ENCODE data around the gene PFKFB1. TPM values are rescaled to one million over a fixed set of nuclear protein-coding genes. Genes with fewer than 3 reads are reported as not detected.

The PFKFB1 gene
- total RNA-seq, 1 donor from 2014 or later: 0.77 TPM

GRCh38 chrX:54923376-54923775 lies 70.6 kb downstream of the PFKFB1 start:
- H3K27ac Mint-ChIP-seq: no peak overlapping the region
- H3K9me3 Mint-ChIP-seq (ENCODE audit: low read depth): peaks cover 12% of the 10 kb centered on the region
- no peak for TF ChIP-seq CTCF (IDR thresholded peaks at IDR 0.05; ENCODE audit: unreplicated experiment)
- H3K27me3 Mint-ChIP-seq: no peaks in the 10 kb centered on the region
- peaks cover 5% of the 10 kb centered on the region for H3K4me1 Mint-ChIP-seq (ENCODE audit: low read depth)
- H3K36me3 Mint-ChIP-seq (ENCODE audit: insufficient read depth): peaks cover 8% of the 10 kb centered on the region
- no peak for DNase-seq (ENCODE audit: low spot score, unreplicated experiment)
- H3K4me3 Mint-ChIP-seq (ENCODE audit: low read depth): no peak overlapping the region

GRCh38 chrX:54922547-54922946 lies 71.4 kb downstream of the PFKFB1 start:
- peaks cover 5% of the 10 kb centered on the region for H3K4me1 Mint-ChIP-seq (ENCODE audit: low read depth)
- DNase-seq (ENCODE audit: low spot score, unreplicated experiment): no peak
- no peaks in the 10 kb centered on the region for H3K27me3 Mint-ChIP-seq
- H3K27ac Mint-ChIP-seq: peak overlapping the region; percentile 97
- no peak for TF ChIP-seq CTCF (IDR thresholded peaks at IDR 0.05; ENCODE audit: unreplicated experiment)
- H3K4me3 Mint-ChIP-seq (ENCODE audit: low read depth): peak overlapping the region; percentile 96
- H3K36me3 Mint-ChIP-seq (ENCODE audit: insufficient read depth): peaks cover 7% of the 10 kb centered on the region
- peaks cover 12% of the 10 kb centered on the region for H3K9me3 Mint-ChIP-seq (ENCODE audit: low read depth)

- H3K9me3 Mint-ChIP-seq (ENCODE audit: low read depth): peaks cover 19% of the 10 kb centered on the region
- H3K4me1 Mint-ChIP-seq (ENCODE audit: low read depth): peaks cover 5% of the 10 kb centered on the region
- TF ChIP-seq CTCF (IDR thresholded peaks at IDR 0.05; ENCODE audit: unreplicated experiment): no peak
- peak overlapping the region; percentile 97 for H3K27ac Mint-ChIP-seq
- peak overlapping the region; percentile 96 for H3K4me3 Mint-ChIP-seq (ENCODE audit: low read depth)
- H3K36me3 Mint-ChIP-seq (ENCODE audit: insufficient read depth): peaks cover 6% of the 10 kb centered on the region
- peak; percentile 57 for DNase-seq (ENCODE audit: low spot score, unreplicated experiment)
- no peaks in the 10 kb centered on the region for H3K27me3 Mint-ChIP-seq
Observed at GRCh38 chrX:54921427-54922021, 72.5 kb downstream of the PFKFB1 start.

GRCh38 chrX:54920610-54921426 lies 73.2 kb downstream of the PFKFB1 start, which contains the start of gene TRO:
TRO (plus strand) TSS chrX:54920824; CDS start chrX:54922247, 1,423 bp downstream.
- Mint-ChIP-seq H3K4me3 (ENCODE audit: low read depth) (peak within 1 kb of the TSS; percentile 96), H3K27ac (peak within 1 kb of the TSS; percentile 97), H3K4me1 (ENCODE audit: low read depth) (peaks cover 5% of the 10 kb centered on the region), H3K36me3 (ENCODE audit: insufficient read depth) (peaks cover 3% of the 10 kb centered on the region), H3K9me3 (ENCODE audit: low read depth) (peaks cover 23% of the 10 kb centered on the region), H3K27me3 (no peaks in the 10 kb centered on the region)
- no peak for DNase-seq (ENCODE audit: low spot score, unreplicated experiment)
- TF ChIP-seq CTCF (IDR thresholded peaks at IDR 0.05; ENCODE audit: unreplicated experiment): peak; percentile 44

- no peak for TF ChIP-seq CTCF (IDR thresholded peaks at IDR 0.05; ENCODE audit: unreplicated experiment)
- H3K4me3 Mint-ChIP-seq (ENCODE audit: low read depth): no peak overlapping the region
- no peaks in the 10 kb centered on the region for H3K4me1 Mint-ChIP-seq (ENCODE audit: low read depth)
- no peak overlapping the region for H3K27ac Mint-ChIP-seq
- DNase-seq (ENCODE audit: low spot score, unreplicated experiment): no peak
- no peaks in the 10 kb centered on the region for H3K27me3 Mint-ChIP-seq
- peaks cover 36% of the 10 kb centered on the region for H3K9me3 Mint-ChIP-seq (ENCODE audit: low read depth)
- H3K36me3 Mint-ChIP-seq (ENCODE audit: insufficient read depth): no peaks in the 10 kb centered on the region
Observed at GRCh38 chrX:54909941-54910340, 84.0 kb downstream of the PFKFB1 start.

All from progenitor cell of endocrine pancreas (in vitro differentiated cells).